GM19023 (cell line): ENCODE results near the gene RASA4B.
"Not testable (repeated sequence)": the region's sequence is repeated elsewhere in the genome, so short reads cannot be mapped to it uniquely, and the experiment has no call there.

ENCODE experiments used
- ATAC-seq: cut with Tn5 transposase; IDR thresholded peaks from one replicate; pipeline ENCODE4 v1.9.1; 2021; ENCODE audit warnings: mild to moderate bottlenecking, moderate library complexity; ENCODE audit not compliant: unreplicated experiment

Gene RASA4B

GRCh38 chr7:102455596-102455995 lies 62.0 kb downstream of the RASA4B start:
- no peak for ATAC-seq

- ATAC-seq = not testable (repeated sequence)
These were observed 62.6 kb downstream of the RASA4B start for GRCh38 chr7:102454932-102455331.

GRCh38 chr7:102454468-102454867 lies 63.1 kb downstream of the RASA4B start:
- ATAC-seq = no peak

- ATAC-seq = no peak
These were observed 64.3 kb downstream of the RASA4B start for GRCh38 chr7:102453319-102453718.

GRCh38 chr7:102452451-102452850 lies 65.1 kb downstream of the RASA4B start:
- no peak for ATAC-seq

- no peak for ATAC-seq
These were observed 66.1 kb downstream of the RASA4B start for GRCh38 chr7:102451371-102452054.

GRCh38 chr7:102450242-102450641 lies 67.3 kb downstream of the RASA4B start:
- ATAC-seq = no peak

GRCh38 chr7:102449136-102449535 lies 68.4 kb downstream of the RASA4B start:
- ATAC-seq = no peak

- ATAC-seq = no peak
These were observed 70.3 kb downstream of the RASA4B start for GRCh38 chr7:102447311-102447710.

GRCh38 chr7:102446387-102447156 lies 71.0 kb downstream of the RASA4B start:
- no peak for ATAC-seq

GRCh38 chr7:102445674-102446071 lies 71.9 kb downstream of the RASA4B start:
- no peak for ATAC-seq

- peak; percentile 41 for ATAC-seq
These were observed 72.5 kb downstream of the RASA4B start for GRCh38 chr7:102444961-102445673.

GRCh38 chr7:102439963-102440795 lies 77.4 kb downstream of the RASA4B start:
- ATAC-seq = no peak

- no peak for ATAC-seq
These were observed 81.5 kb downstream of the RASA4B start for GRCh38 chr7:102436118-102436517.

GRCh38 chr7:102434039-102434486 lies 83.5 kb downstream of the RASA4B start:
- no peak for ATAC-seq

- peak; percentile 67 for ATAC-seq
These were observed 84.1 kb downstream of the RASA4B start, which contains the start of gene ORAI2 for GRCh38 chr7:102433219-102434038. ORAI2 (plus strand) TSS chr7:102433575; CDS start chr7:102438957, 5,382 bp downstream.
